ENCODE results near the gene RASAL2.
"Not testable (repeated sequence)": the region's sequence is repeated elsewhere in the genome, so short reads cannot be mapped to it uniquely, and the experiment has no call there.

DNA sequence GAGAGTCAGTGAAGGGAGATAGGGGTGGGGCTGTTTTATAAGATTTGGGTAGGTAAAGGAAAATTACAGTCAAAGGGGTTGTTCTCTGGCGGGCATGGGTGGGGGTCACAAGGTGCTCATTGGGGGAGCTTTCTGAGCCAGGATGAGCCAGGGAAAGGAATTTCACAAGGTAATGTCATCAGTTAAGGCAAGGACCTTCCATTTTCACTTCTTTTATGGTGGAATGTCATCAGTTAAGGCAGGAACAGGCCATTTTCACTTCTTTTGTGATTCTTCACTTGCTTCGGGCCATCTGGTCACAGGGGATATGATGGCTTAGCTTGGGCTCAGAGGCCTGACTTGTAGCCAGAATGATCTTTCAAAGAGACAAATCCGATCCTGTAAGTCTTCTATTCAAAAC, 159.7 kb downstream of the RASAL2 start:
- TF ChIP-seq, protein P1, sequence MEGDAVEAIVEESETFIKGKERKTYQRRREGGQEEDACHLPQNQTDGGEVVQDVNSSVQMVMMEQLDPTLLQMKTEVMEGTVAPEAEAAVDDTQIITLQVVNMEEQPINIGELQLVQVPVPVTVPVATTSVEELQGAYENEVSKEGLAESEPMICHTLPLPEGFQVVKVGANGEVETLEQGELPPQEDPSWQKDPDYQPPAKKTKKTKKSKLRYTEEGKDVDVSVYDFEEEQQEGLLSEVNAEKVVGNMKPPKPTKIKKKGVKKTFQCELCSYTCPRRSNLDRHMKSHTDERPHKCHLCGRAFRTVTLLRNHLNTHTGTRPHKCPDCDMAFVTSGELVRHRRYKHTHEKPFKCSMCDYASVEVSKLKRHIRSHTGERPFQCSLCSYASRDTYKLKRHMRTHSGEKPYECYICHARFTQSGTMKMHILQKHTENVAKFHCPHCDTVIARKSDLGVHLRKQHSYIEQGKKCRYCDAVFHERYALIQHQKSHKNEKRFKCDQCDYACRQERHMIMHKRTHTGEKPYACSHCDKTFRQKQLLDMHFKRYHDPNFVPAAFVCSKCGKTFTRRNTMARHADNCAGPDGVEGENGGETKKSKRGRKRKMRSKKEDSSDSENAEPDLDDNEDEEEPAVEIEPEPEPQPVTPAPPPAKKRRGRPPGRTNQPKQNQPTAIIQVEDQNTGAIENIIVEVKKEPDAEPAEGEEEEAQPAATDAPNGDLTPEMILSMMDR (IDR thresholded peaks at IDR 0.05; ENCODE audit: insufficient read depth, low read length, poor library complexity, severe bottlenecking) = not testable (repeated sequence)
- TF ChIP-seq EZH2phosphoT487 (conservative IDR thresholded peaks at IDR 0.05; ENCODE audit: low read length) = not testable (repeated sequence)
